Tibial nerve (tissue), 4 donors: Measurements from ENCODE around the gene CNOT11. TPM values are rescaled to one million over a fixed set of nuclear protein-coding genes. Genes with fewer than 3 reads are reported as not detected.

Experiments
- DNase-seq, 2 donors: peaks; one replicate each; pipeline ENCODE4 v3.0.0-alpha.2; 2019; ENCODE audit warnings: low spot score in 2 of 2
- H3K27ac ChIP-seq, 4 donors: fragments of 200-600 bp; sonication (generic) in 3 of 4; one replicate each; pipeline ENCODE4 v1.5.1; 2017 to 2019; ENCODE audit warnings: mild to moderate bottlenecking in 1 of 4
- H3K27me3 ChIP-seq, 2 donors: fragments of 200-600 bp; sonication (generic) in 1 of 2; one replicate each; pipeline versions ENCODE4 v1.5.1 to v1.6.0; 2017 to 2019
- H3K36me3 ChIP-seq, 3 donors: fragments of 200-600 bp; sonication (generic); one replicate each; pipeline ENCODE4 v1.5.1; 2018 to 2019
- H3K4me1 ChIP-seq, 4 donors: fragments of 200-600 bp; sonication (generic) in 3 of 4; one replicate each; pipeline ENCODE4 v1.5.1; 2017 to 2019
- H3K4me3 ChIP-seq, 4 donors: fragments of 200-600 bp; sonication (generic) in 3 of 4; one replicate each; pipeline ENCODE4 v1.5.1; 2017 to 2019; ENCODE audit warnings: mild to moderate bottlenecking in 1 of 4, moderate library complexity in 1 of 4
- H3K9me3 ChIP-seq, 4 donors: fragments of 200-600 bp; sonication (generic) in 3 of 4; one replicate each; pipeline ENCODE4 v1.5.1; 2017 to 2019
- EP300 ChIP-seq, 2 donors: sonication (generic); formaldehyde crosslinking; IDR thresholded peaks; one replicate each; pipeline ENCODE4 v1.6.1; 2017; ENCODE audit warnings: antibody characterized with exemption in 2 of 2, mild to moderate bottlenecking in 1 of 2
- POLR2A ChIP-seq, 2 donors: fragments of 450-650 bp; IDR thresholded peaks; one replicate each; pipeline ENCODE4 v1.6.1; 2017; ENCODE audit warnings: antibody characterized with exemption in 2 of 2, mild to moderate bottlenecking in 2 of 2, moderate library complexity in 2 of 2
- WGBS, 2 donors: methylation state at CpG; one replicate each; pipeline ENCODE4 v1.1.5; 2018; 5-methylcytosine and 5-hydroxymethylcytosine counted together
- total RNA-seq, 4 donors: library from RNA; depleted of rRNA; stranded (reverse); fragments of >200 nt; gene quantifications; one replicate each; pipeline ENCODE4 v1.1.0, GENCODE V29; 2016
- TF ChIP-seq, protein P1 (sequence below), 5 experiments: fragments of 200-600 bp in 3 of 5; fragments of 450-650 bp in 2 of 5; sonication (generic) in 3 of 5; IDR thresholded peaks; one replicate each; pipeline ENCODE4 v1.5.1; 2016 to 2019; ENCODE audit warnings: antibody characterized with exemption in 5 of 5, mild to moderate bottlenecking in 3 of 5, moderate library complexity in 2 of 5

The CNOT11 gene
- total RNA-seq, 4 donors from 2014 or later = 17.5 to 29.9 (median 19.6) TPM

GRCh38 chr2:101282980-101283379 lies 30.3 kb downstream of the CNOT11 start:
- H3K4me3 ChIP-seq = no peak overlapping the region
- H3K27ac ChIP-seq = no peak overlapping the region
- no peak for TF ChIP-seq POLR2A (IDR thresholded peaks at IDR 0.05)
- no peak for TF ChIP-seq EP300 (IDR thresholded peaks at IDR 0.05)
- TF ChIP-seq, protein P1, sequence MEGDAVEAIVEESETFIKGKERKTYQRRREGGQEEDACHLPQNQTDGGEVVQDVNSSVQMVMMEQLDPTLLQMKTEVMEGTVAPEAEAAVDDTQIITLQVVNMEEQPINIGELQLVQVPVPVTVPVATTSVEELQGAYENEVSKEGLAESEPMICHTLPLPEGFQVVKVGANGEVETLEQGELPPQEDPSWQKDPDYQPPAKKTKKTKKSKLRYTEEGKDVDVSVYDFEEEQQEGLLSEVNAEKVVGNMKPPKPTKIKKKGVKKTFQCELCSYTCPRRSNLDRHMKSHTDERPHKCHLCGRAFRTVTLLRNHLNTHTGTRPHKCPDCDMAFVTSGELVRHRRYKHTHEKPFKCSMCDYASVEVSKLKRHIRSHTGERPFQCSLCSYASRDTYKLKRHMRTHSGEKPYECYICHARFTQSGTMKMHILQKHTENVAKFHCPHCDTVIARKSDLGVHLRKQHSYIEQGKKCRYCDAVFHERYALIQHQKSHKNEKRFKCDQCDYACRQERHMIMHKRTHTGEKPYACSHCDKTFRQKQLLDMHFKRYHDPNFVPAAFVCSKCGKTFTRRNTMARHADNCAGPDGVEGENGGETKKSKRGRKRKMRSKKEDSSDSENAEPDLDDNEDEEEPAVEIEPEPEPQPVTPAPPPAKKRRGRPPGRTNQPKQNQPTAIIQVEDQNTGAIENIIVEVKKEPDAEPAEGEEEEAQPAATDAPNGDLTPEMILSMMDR (IDR thresholded peaks at IDR 0.05) = no peak
- peaks cover 0 to 13% (median 0%) of the 10 kb centered on the region in 4 donors for H3K4me1 ChIP-seq
- H3K9me3 ChIP-seq = no peaks in the 10 kb centered on the region
- peaks cover 3 to 94% (median 11%) of the 10 kb centered on the region in 3 donors for H3K36me3 ChIP-seq
- H3K27me3 ChIP-seq = no peaks in the 10 kb centered on the region
- DNase-seq = no peak
- 91 to 95% methylated on average over 3 of the region's 3 CpGs for WGBS, 2 donors

- no peak for DNase-seq
- no peak overlapping the region for H3K4me3 ChIP-seq
- H3K27me3 ChIP-seq = no peaks in the 10 kb centered on the region
- no peak overlapping the region for H3K27ac ChIP-seq
- no peaks in the 10 kb centered on the region for H3K4me1 ChIP-seq
- WGBS, 2 donors = 92 to 94% methylated on average over 6 of the region's 6 CpGs
- H3K9me3 ChIP-seq = no peaks in the 10 kb centered on the region
- TF ChIP-seq EP300 (IDR thresholded peaks at IDR 0.05) (no peak), POLR2A (IDR thresholded peaks at IDR 0.05) (no peak)
- TF ChIP-seq, protein P1 (IDR thresholded peaks at IDR 0.05) = no peak
- H3K36me3 ChIP-seq = peaks cover 3 to 81% (median 11%) of the 10 kb centered on the region in 3 donors
These were observed 34.0 kb downstream of the CNOT11 start for GRCh38 chr2:101286684-101287083.

GRCh38 chr2:101287303-101287702 lies 34.6 kb downstream of the CNOT11 start:
- no peak overlapping the region for H3K4me3 ChIP-seq
- H3K36me3 ChIP-seq = peaks cover 3 to 81% (median 11%) of the 10 kb centered on the region in 3 donors
- H3K27ac ChIP-seq = no peak overlapping the region
- TF ChIP-seq, protein P1 (IDR thresholded peaks at IDR 0.05) = no peak
- TF ChIP-seq EP300 (IDR thresholded peaks at IDR 0.05) (no peak), POLR2A (IDR thresholded peaks at IDR 0.05) (no peak)
- no peaks in the 10 kb centered on the region for H3K4me1 ChIP-seq
- H3K9me3 ChIP-seq = no peaks in the 10 kb centered on the region
- H3K27me3 ChIP-seq = no peaks in the 10 kb centered on the region
- no peak for DNase-seq
- WGBS, 2 donors = 91 to 97% methylated on average over 2 of the region's 2 CpGs

GRCh38 chr2:101290711-101291110 lies 38.0 kb downstream of the CNOT11 start:
- TF ChIP-seq POLR2A (IDR thresholded peaks at IDR 0.05) (no peak), EP300 (IDR thresholded peaks at IDR 0.05) (no peak)
- TF ChIP-seq, protein P1 (IDR thresholded peaks at IDR 0.05) = no peak
- Histone ChIP-seq H3K36me3 (peaks cover 0 to 72% (median 0%) of the 10 kb centered on the region in 3 donors), H3K4me3 (no peak overlapping the region), H3K27ac (no peak overlapping the region), H3K9me3 (no peaks in the 10 kb centered on the region), H3K4me1 (peaks cover 0 to under 1% (median 0%) of the 10 kb centered on the region in 4 donors), H3K27me3 (no peaks in the 10 kb centered on the region)
- DNase-seq = no peak

GRCh38 chr2:101291973-101292372 lies 39.3 kb downstream of the CNOT11 start:
- WGBS, 2 donors = 95% methylated on average over 3 of the region's 3 CpGs
- no peak for TF ChIP-seq POLR2A (IDR thresholded peaks at IDR 0.05)
- TF ChIP-seq EP300 (IDR thresholded peaks at IDR 0.05) = no peak
- TF ChIP-seq, protein P1 (IDR thresholded peaks at IDR 0.05) = no peak
- Histone ChIP-seq H3K4me1 (peaks cover 0 to 13% (median 0%) of the 10 kb centered on the region in 4 donors), H3K27me3 (no peaks in the 10 kb centered on the region), H3K9me3 (no peaks in the 10 kb centered on the region), H3K27ac (no peak overlapping the region), H3K4me3 (no peak overlapping the region), H3K36me3 (peaks cover 0 to 59% (median 0%) of the 10 kb centered on the region in 3 donors)
- DNase-seq = no peak
